ENCODE measurements around the gene CEMIP2. TPM values are rescaled to one million over a fixed set of nuclear protein-coding genes. Genes with fewer than 3 reads are reported as not detected.

Gene CEMIP2
- total and polyA plus RNA-seq, 10 of the 15 experiments (the other 5 are each of a cell fraction or from before 2014, with no cell fraction given): 0.50 to 19.2 (median 1.2) TPM

- Histone ChIP-seq H3K4me1 (ENCODE audit: control insufficient read depth, insufficient read depth, low read length) (no peaks in the 10 kb centered on the region), H3K9ac (ENCODE audit: control insufficient read depth, insufficient read depth, low read length) (no peak overlapping the region), H3K79me2 (ENCODE audit: control insufficient read depth, insufficient read depth, low read length) (no peaks in the 10 kb centered on the region), H3K4me3 (no peak overlapping the region), H4K20me1 (ENCODE audit: control insufficient read depth, insufficient read depth) (no peaks in the 10 kb centered on the region), H3K4me2 (ENCODE audit: control insufficient read depth, insufficient read depth) (no peak overlapping the region), H3K36me3 (ENCODE audit: control insufficient read depth in 2 of 2, insufficient read depth in 2 of 2, low read length in 1 of 2) (no peaks in the 10 kb centered on the region), H3K27ac (ENCODE audit: control insufficient read depth, insufficient read depth) (no peak overlapping the region), H2AFZ (ENCODE audit: control insufficient read depth, low read depth, low read length) (no peak overlapping the region), H3K9me3 (replicated peaks; ENCODE audit: control insufficient read depth, insufficient read depth, low read length) (no peaks in the 10 kb centered on the region; the same call in 2 of the 3 replicates), H3K27me3 (replicated peaks in 1 of 2; ENCODE audit: control insufficient read depth in 2 of 2, insufficient read depth in 2 of 2, low read length in 1 of 2) (no peaks in the 10 kb centered on the region)
- CTCF ChIA-PET: no interaction called here
- RAD21 ChIA-PET (ENCODE audit: unreplicated experiment): no interaction called here
- POLR2A ChIA-PET: no interaction called here
- intact Hi-C loops (cut with micrococcal nuclease; ENCODE audit: unreplicated experiment) (no loop called here), in situ Hi-C loops (cut with MboI) (no loop called here)
- TF ChIP-seq ZBED1 (IDR thresholded peaks at IDR 0.05; ENCODE audit: borderline replicate concordance): no peak
- no peak for TF ChIP-seq POLR2AphosphoS5 (IDR thresholded peaks at IDR 0.05; ENCODE audit: low read length)
- TF ChIP-seq SREBF1 (IDR thresholded peaks at IDR 0.05; ENCODE audit: low read length): no peak
- no peak for TF ChIP-seq PAX5 (IDR thresholded peaks at IDR 0.05; ENCODE audit: borderline replicate concordance, low read depth, low read length)
- no peak for TF ChIP-seq TCF3 (IDR thresholded peaks at IDR 0.05; ENCODE audit: borderline replicate concordance, insufficient read depth, low read depth, low read length)
- TF ChIP-seq NFIC (IDR thresholded peaks at IDR 0.05; ENCODE audit: low read depth, low read length): no peak
- TF ChIP-seq JUNB (IDR thresholded peaks at IDR 0.05): no peak
- TF ChIP-seq KDM1A (IDR thresholded peaks at IDR 0.05; ENCODE audit: borderline replicate concordance): no peak
- TF ChIP-seq LARP7 (IDR thresholded peaks at IDR 0.05): no peak
- no TSS peak for BruUV-seq (replicated peaks)
- SMC1A ChIA-PET (ENCODE audit: uncharacterized antibody, unreplicated experiment): interaction anchor here (1.2 to 1.3 kb wide), 2 partner anchors 11 to 18 kb away, joined by 3 to 4 read pairs; no protein-coding TSS in a partner anchor
- DNase-seq (ENCODE audit: low read depth, low spot score): no peak
- ATAC-seq: no peak
- FAIRE-seq: no peak
- WGBS (ENCODE audit: insufficient coverage, insufficient replicate concordance, low lambda C conversion rate, missing lambda C conversion rate): 32% methylated on average over 3 of the region's 3 CpGs
Observed at GRCh38 chr9:71664566-71664965, 103.7 kb downstream of the CEMIP2 start.

- in situ Hi-C loops (cut with MboI): no loop called here
- Histone ChIP-seq H3K4me3 (no peak overlapping the region), H3K27me3 (replicated peaks in 1 of 2; ENCODE audit: control insufficient read depth in 2 of 2, insufficient read depth in 2 of 2, low read length in 1 of 2) (no peaks in the 10 kb centered on the region), H3K4me2 (ENCODE audit: control insufficient read depth, insufficient read depth) (no peak overlapping the region), H3K27ac (ENCODE audit: control insufficient read depth, insufficient read depth) (no peak overlapping the region), H3K36me3 (ENCODE audit: control insufficient read depth in 2 of 2, insufficient read depth in 2 of 2, low read length in 1 of 2) (no peaks in the 10 kb centered on the region), H2AFZ (ENCODE audit: control insufficient read depth, low read depth, low read length) (no peak overlapping the region), H3K9ac (ENCODE audit: control insufficient read depth, insufficient read depth, low read length) (no peak overlapping the region), H3K9me3 (replicated peaks; ENCODE audit: control insufficient read depth, insufficient read depth, low read length) (no peaks in the 10 kb centered on the region; the same call in 2 of the 3 replicates), H4K20me1 (ENCODE audit: control insufficient read depth, insufficient read depth) (no peaks in the 10 kb centered on the region), H3K4me1 (ENCODE audit: control insufficient read depth, insufficient read depth, low read length) (no peaks in the 10 kb centered on the region), H3K79me2 (ENCODE audit: control insufficient read depth, insufficient read depth, low read length) (no peaks in the 10 kb centered on the region)
- RAD21 ChIA-PET (ENCODE audit: unreplicated experiment): no interaction called here
- CTCF ChIA-PET: no interaction called here
- ATAC-seq: no peak
- POLR2A ChIA-PET: no interaction called here
- intact Hi-C loops (cut with micrococcal nuclease; ENCODE audit: unreplicated experiment): no loop called here
- DNase-seq (ENCODE audit: low read depth, low spot score): no peak
- no peak for FAIRE-seq
- no TSS peak for BruUV-seq (replicated peaks)
- 47% methylated on average over 4 of the region's 4 CpGs for WGBS (ENCODE audit: insufficient coverage, insufficient replicate concordance, low lambda C conversion rate, missing lambda C conversion rate)
- SMC1A ChIA-PET (ENCODE audit: uncharacterized antibody, unreplicated experiment): interaction anchor here (1.2 to 1.3 kb wide), 2 partner anchors 12 to 18 kb away, joined by 3 to 4 read pairs; no protein-coding TSS in a partner anchor
- TF ChIP-seq SUZ12 (IDR thresholded peaks at IDR 0.05; ENCODE audit: unreplicated experiment) (no peak), GATAD2B (conservative IDR thresholded peaks at IDR 0.05; ENCODE audit: low read depth) (no peak), KAT2A (conservative IDR thresholded peaks at IDR 0.05; ENCODE audit: control insufficient read depth, low read depth, low read length) (no peak), BHLHE40 (IDR thresholded peaks at IDR 0.05; ENCODE audit: borderline replicate concordance in 1 of 2, low read depth in 2 of 2, low read length in 1 of 2) (no peak), ZBED1 (IDR thresholded peaks at IDR 0.05; ENCODE audit: borderline replicate concordance) (no peak), SMARCA5 (IDR thresholded peaks at IDR 0.05) (no peak), EGR1 (IDR thresholded peaks at IDR 0.05; ENCODE audit: borderline replicate concordance in 1 of 2, low read depth in 2 of 2, low read length in 2 of 2) (no peak), MXI1 (IDR thresholded peaks at IDR 0.05; ENCODE audit: low read depth, low read length) (no peak), JUNB (IDR thresholded peaks at IDR 0.05) (no peak)
- TF ChIP-seq, protein P1, sequence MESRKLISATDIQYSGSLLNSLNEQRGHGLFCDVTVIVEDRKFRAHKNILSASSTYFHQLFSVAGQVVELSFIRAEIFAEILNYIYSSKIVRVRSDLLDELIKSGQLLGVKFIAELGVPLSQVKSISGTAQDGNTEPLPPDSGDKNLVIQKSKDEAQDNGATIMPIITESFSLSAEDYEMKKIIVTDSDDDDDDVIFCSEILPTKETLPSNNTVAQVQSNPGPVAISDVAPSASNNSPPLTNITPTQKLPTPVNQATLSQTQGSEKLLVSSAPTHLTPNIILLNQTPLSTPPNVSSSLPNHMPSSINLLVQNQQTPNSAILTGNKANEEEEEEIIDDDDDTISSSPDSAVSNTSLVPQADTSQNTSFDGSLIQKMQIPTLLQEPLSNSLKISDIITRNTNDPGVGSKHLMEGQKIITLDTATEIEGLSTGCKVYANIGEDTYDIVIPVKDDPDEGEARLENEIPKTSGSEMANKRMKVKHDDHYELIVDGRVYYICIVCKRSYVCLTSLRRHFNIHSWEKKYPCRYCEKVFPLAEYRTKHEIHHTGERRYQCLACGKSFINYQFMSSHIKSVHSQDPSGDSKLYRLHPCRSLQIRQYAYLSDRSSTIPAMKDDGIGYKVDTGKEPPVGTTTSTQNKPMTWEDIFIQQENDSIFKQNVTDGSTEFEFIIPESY (IDR thresholded peaks at IDR 0.05): no peak
Observed at GRCh38 chr9:71663931-71664459, 104.3 kb downstream of the CEMIP2 start.

Data from GM12878 (cell line).